Measurements from ENCODE around the gene FSTL4. TPM values are rescaled to one million over a fixed set of nuclear protein-coding genes. Genes with fewer than 3 reads are reported as not detected.
"Not testable (repeated sequence)": the region's sequence is repeated elsewhere in the genome, so short reads cannot be mapped to it uniquely, and the experiment has no call there.

Gene FSTL4
- total and polyA plus RNA-seq, 12 donors = 0.48 to 5.2 (median 2.3) TPM

- H3K27ac ChIP-seq = no peak overlapping the region
- TF ChIP-seq CTCF (IDR thresholded peaks at IDR 0.05) (no peak), POLR2A (IDR thresholded peaks at IDR 0.05) (no peak)
- no peak overlapping the region for H3K4me3 ChIP-seq
- H3K4me1 ChIP-seq (replicated peaks in 1 of 2) = no peaks in the 10 kb centered on the region
- intact Hi-C loops (cut with DNase I) = no loop called here
- no peaks in the 10 kb centered on the region for H3K36me3 ChIP-seq (replicated peaks in 1 of 2)
- 72 to 89% (median 82%) methylated on average over 4 of the region's 4 CpGs for WGBS, 4 donors
- no peaks in the 10 kb centered on the region for H3K9me3 ChIP-seq (replicated peaks in 1 of 3)
- H3K27me3 ChIP-seq = peaks cover 15% of the 10 kb centered on the region
- DNase-seq = no peak
Measured at GRCh38 chr5:133189881-133190280, 422.5 kb downstream of the FSTL4 start.

- no peaks in the 10 kb centered on the region for H3K27me3 ChIP-seq
- H3K4me1 ChIP-seq (replicated peaks in 1 of 2) = no peaks in the 10 kb centered on the region
- intact Hi-C loops (cut with DNase I) = no loop called here
- H3K9me3 ChIP-seq (replicated peaks in 1 of 3) = no peaks in the 10 kb centered on the region
- no peaks in the 10 kb centered on the region for H3K36me3 ChIP-seq (replicated peaks in 1 of 2)
- no peak overlapping the region for H3K4me3 ChIP-seq
- TF ChIP-seq CTCF (IDR thresholded peaks at IDR 0.05) (no peak), POLR2A (IDR thresholded peaks at IDR 0.05) (no peak)
- no peak for DNase-seq
- no peak overlapping the region for H3K27ac ChIP-seq
Measured at GRCh38 chr5:133179405-133179804, 432.9 kb downstream of the FSTL4 start.

- intact Hi-C loops (cut with DNase I); H3K4me1 ChIP-seq (replicated peaks in 1 of 2); H3K27me3 ChIP-seq; H3K36me3 ChIP-seq (replicated peaks in 1 of 2); H3K27ac ChIP-seq; DNase-seq; H3K9me3 ChIP-seq (replicated peaks in 1 of 3); H3K4me3 ChIP-seq: not testable (repeated sequence)
- WGBS, 4 donors = 69 to 88% (median 86%) methylated on average over 6 to 9 of the region's 9 CpGs
Measured at GRCh38 chr5:133170756-133171387, 441.5 kb downstream of the FSTL4 start.

GRCh38 chr5:133164759-133165158 lies 447.6 kb downstream of the FSTL4 start:
- DNase-seq = no peak
- H3K4me1 ChIP-seq (replicated peaks in 1 of 2) = no peaks in the 10 kb centered on the region

More at GRCh38 chr5:133164759-133165158, 447.6 kb downstream of the FSTL4 start:
- 52 to 62% (median 58%) methylated on average over 2 of the region's 2 CpGs for WGBS, 4 donors
- Histone ChIP-seq H3K27ac (no peak overlapping the region), H3K9me3 (replicated peaks in 1 of 3) (no peaks in the 10 kb centered on the region), H3K4me3 (no peak overlapping the region), H3K27me3 (no peaks in the 10 kb centered on the region), H3K36me3 (replicated peaks in 1 of 2) (no peaks in the 10 kb centered on the region)
- no peak for TF ChIP-seq CTCF (IDR thresholded peaks at IDR 0.05)
- no peak for TF ChIP-seq POLR2A (IDR thresholded peaks at IDR 0.05)
- intact Hi-C loops (cut with DNase I) = no loop called here
